ENCODE data around the gene ADK.

DNA sequence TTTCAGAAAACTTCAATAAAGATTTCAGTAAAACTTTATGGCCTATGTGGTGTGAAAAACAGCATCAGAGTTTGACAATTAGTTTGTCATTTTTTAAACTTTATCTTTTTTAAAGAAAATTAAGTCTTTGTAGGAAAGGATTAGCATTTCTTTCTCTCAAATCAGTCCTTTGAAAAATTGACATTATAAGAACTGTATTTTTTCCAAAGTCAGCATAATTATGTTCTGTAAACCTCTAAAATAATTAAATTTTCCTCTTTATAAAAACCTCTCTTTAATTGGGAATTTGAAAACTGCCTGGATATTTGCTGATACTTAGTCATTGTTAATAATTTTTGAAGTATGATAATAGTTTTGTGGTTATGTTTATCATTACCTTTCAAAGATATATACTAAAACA is 448.7 kb downstream of the ADK start:
- TF ChIP-seq, protein P1, sequence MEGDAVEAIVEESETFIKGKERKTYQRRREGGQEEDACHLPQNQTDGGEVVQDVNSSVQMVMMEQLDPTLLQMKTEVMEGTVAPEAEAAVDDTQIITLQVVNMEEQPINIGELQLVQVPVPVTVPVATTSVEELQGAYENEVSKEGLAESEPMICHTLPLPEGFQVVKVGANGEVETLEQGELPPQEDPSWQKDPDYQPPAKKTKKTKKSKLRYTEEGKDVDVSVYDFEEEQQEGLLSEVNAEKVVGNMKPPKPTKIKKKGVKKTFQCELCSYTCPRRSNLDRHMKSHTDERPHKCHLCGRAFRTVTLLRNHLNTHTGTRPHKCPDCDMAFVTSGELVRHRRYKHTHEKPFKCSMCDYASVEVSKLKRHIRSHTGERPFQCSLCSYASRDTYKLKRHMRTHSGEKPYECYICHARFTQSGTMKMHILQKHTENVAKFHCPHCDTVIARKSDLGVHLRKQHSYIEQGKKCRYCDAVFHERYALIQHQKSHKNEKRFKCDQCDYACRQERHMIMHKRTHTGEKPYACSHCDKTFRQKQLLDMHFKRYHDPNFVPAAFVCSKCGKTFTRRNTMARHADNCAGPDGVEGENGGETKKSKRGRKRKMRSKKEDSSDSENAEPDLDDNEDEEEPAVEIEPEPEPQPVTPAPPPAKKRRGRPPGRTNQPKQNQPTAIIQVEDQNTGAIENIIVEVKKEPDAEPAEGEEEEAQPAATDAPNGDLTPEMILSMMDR (IDR thresholded peaks at IDR 0.05; ENCODE audit: poor library complexity), result no peak
- TF ChIP-seq EZH2phosphoT487 (IDR thresholded peaks at IDR 0.05; ENCODE audit: low read depth, severe bottlenecking, unreplicated experiment), result no peak
